ENCODE data around the gene CPEB2.

DNA sequence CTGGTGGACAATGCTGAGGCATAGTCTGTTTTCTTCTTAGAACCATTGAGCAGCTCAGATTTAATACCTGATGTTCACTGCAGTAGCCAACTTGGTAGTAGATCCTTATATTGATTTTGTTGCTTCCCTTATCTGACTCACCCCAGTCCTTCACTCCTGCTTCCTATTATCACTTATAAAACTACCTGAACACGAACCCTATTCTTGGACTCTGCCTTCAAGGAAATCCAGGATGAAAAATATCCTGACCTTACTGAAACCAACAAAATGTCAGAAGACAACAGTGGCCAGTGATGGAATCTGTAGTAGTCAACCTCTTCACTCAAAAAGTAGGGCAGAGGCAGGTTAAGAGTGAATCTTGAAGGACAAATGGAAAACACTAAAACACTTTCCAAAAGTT is 98.1 kb downstream of the CPEB2 start:
- TF ChIP-seq, protein P1, sequence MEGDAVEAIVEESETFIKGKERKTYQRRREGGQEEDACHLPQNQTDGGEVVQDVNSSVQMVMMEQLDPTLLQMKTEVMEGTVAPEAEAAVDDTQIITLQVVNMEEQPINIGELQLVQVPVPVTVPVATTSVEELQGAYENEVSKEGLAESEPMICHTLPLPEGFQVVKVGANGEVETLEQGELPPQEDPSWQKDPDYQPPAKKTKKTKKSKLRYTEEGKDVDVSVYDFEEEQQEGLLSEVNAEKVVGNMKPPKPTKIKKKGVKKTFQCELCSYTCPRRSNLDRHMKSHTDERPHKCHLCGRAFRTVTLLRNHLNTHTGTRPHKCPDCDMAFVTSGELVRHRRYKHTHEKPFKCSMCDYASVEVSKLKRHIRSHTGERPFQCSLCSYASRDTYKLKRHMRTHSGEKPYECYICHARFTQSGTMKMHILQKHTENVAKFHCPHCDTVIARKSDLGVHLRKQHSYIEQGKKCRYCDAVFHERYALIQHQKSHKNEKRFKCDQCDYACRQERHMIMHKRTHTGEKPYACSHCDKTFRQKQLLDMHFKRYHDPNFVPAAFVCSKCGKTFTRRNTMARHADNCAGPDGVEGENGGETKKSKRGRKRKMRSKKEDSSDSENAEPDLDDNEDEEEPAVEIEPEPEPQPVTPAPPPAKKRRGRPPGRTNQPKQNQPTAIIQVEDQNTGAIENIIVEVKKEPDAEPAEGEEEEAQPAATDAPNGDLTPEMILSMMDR (conservative IDR thresholded peaks at IDR 0.05; ENCODE audit: low read length): no peak
- TF ChIP-seq EZH2phosphoT487 (IDR thresholded peaks at IDR 0.05; ENCODE audit: borderline replicate concordance, low read depth, low read length): no peak

All from OCI-LY7 (cell line).